ENCODE data around the gene TMEM30B. TPM values are rescaled to one million over a fixed set of nuclear protein-coding genes. Genes with fewer than 3 reads are reported as not detected.

The TMEM30B gene
- total and polyA plus RNA-seq, 2 of the 8 experiments (the other 6 are each of a cell fraction or from before 2014, with no cell fraction given) = 11.2 to 18.7 TPM

- TF ChIP-seq FOSL1 (IDR thresholded peaks at IDR 0.05; ENCODE audit: insufficient read depth, low read depth, low read length) (no peak), EGR1 (IDR thresholded peaks at IDR 0.05; ENCODE audit: borderline replicate concordance, low read depth, low read length) (no peak), BCL11A (IDR thresholded peaks at IDR 0.05; ENCODE audit: low read depth in 2 of 2, low read length in 2 of 2) (no peak), POLR2AphosphoS5 (IDR thresholded peaks at IDR 0.05; ENCODE audit: low read depth, low read length) (no peak), SAP30 (IDR thresholded peaks at IDR 0.05; ENCODE audit: insufficient read depth, insufficient replicate concordance, low read length) (no peak), CREB1 (IDR thresholded peaks at IDR 0.05) (no peak), MAX (IDR thresholded peaks at IDR 0.05) (no peak), TEAD4 (IDR thresholded peaks at IDR 0.05; ENCODE audit: low read depth, low read length) (no peak)
Observed at GRCh38 chr14:61277232-61277631, 3.9 kb downstream of the TMEM30B start (continued).

Data from H1 (cell line).